Measurements from ENCODE around the gene PBX1. TPM values are rescaled to one million over a fixed set of nuclear protein-coding genes. Genes with fewer than 3 reads are reported as not detected.

Gene PBX1
- total RNA-seq, 1 experiment from 2014 or later, result 102 TPM

DNA sequence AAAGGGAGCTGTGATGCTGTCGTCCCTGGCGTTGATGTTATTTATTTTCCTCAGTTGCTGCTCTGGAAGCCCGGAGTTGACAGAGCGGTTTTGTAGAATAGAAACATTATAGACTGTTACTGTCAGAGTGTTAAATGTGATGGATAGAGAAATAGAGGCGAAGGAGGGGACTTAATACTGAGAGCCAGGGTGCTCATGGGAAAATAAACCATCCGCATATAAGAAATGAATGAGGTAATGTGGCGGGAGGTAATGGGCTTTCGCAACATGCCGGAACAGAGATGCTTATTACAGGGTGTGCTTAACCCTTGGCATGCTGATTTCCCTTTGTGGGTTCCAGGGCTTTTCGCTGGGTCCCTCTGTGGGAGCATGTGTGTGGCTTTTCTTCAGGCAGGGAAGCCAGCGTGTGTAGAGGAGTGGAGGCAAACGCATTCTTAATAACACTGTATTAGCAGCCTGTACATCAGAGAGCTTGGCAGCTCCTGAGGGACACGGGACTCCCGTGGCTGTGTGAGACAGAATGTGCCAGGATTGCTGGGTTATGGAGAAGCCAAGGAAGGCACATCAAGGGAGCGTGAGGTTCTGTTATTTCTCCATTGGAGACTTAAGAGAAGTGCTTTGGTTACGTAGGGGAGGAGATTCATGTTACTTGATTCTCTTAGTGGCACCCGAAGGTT lies 141.0 kb downstream of the PBX1 start (continued):
- TF ChIP-seq, protein P1, sequence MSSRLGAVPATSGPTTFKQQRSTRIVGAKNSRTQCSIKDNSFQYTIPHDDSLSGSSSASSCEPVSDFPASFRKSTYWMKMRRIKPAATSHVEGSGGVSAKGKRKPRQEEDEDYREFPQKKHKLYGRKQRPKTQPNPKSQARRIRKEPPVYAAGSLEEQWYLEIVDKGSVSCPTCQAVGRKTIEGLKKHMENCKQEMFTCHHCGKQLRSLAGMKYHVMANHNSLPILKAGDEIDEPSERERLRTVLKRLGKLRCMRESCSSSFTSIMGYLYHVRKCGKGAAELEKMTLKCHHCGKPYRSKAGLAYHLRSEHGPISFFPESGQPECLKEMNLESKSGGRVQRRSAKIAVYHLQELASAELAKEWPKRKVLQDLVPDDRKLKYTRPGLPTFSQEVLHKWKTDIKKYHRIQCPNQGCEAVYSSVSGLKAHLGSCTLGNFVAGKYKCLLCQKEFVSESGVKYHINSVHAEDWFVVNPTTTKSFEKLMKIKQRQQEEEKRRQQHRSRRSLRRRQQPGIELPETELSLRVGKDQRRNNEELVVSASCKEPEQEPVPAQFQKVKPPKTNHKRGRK (CRISPR knock-in tag; IDR thresholded peaks at IDR 0.05; ENCODE audit: borderline replicate concordance), result no peak
- TF ChIP-seq OVOL2 (CRISPR knock-in tag; IDR thresholded peaks at IDR 0.05; ENCODE audit: borderline replicate concordance) (no peak), ZNF219 (CRISPR knock-in tag; IDR thresholded peaks at IDR 0.05; ENCODE audit: borderline replicate concordance) (no peak), SOX15 (CRISPR knock-in tag; IDR thresholded peaks at IDR 0.05) (no peak)
- TF ChIP-seq, protein P2, sequence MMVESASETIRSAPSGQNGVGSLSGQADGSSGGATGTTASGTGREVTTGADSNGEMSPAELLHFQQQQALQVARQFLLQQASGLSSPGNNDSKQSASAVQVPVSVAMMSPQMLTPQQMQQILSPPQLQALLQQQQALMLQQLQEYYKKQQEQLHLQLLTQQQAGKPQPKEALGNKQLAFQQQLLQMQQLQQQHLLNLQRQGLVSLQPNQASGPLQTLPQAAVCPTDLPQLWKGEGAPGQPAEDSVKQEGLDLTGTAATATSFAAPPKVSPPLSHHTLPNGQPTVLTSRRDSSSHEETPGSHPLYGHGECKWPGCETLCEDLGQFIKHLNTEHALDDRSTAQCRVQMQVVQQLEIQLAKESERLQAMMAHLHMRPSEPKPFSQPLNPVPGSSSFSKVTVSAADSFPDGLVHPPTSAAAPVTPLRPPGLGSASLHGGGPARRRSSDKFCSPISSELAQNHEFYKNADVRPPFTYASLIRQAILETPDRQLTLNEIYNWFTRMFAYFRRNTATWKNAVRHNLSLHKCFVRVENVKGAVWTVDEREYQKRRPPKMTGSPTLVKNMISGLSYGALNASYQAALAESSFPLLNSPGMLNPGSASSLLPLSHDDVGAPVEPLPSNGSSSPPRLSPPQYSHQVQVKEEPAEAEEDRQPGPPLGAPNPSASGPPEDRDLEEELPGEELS (CRISPR knock-in tag; IDR thresholded peaks at IDR 0.05), result no peak

DNA sequence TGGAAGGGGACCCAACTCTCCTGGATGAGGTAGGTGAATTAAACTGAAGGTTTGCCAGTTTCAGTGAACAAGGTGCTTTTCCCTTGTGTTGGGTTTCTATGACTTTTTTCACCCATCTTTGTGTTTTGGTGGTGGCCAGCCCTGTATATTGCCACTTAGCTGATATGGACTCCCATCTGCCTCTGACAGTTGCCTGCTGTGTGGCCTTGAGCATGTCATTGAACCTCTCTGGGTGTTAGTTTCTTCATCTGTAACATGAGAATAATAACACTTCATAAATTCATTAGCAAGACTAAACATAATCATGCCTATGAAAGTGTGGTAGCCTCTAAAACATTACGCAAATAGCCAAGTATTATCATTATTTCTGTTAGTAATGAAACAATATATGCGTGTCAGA lies 141.7 kb downstream of the PBX1 start:
- Mint-ChIP-seq H3K36me3 (no peaks in the 10 kb centered on the region), H3K27me3 (ENCODE audit: low read depth) (no peaks in the 10 kb centered on the region), H3K4me1 (peaks cover 64% of the 10 kb centered on the region), H3K9me3 (no peaks in the 10 kb centered on the region), H3K27ac (no peak overlapping the region), H3K4me3 (no peak overlapping the region)
- DNase-seq (ENCODE audit: low spot score) (no peak), ATAC-seq (no peak)
- TF ChIP-seq, protein P3, sequence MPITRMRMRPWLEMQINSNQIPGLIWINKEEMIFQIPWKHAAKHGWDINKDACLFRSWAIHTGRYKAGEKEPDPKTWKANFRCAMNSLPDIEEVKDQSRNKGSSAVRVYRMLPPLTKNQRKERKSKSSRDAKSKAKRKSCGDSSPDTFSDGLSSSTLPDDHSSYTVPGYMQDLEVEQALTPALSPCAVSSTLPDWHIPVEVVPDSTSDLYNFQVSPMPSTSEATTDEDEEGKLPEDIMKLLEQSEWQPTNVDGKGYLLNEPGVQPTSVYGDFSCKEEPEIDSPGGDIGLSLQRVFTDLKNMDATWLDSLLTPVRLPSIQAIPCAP (CRISPR knock-in tag; IDR thresholded peaks at IDR 0.05), result no peak
- TF ChIP-seq, protein P4, sequence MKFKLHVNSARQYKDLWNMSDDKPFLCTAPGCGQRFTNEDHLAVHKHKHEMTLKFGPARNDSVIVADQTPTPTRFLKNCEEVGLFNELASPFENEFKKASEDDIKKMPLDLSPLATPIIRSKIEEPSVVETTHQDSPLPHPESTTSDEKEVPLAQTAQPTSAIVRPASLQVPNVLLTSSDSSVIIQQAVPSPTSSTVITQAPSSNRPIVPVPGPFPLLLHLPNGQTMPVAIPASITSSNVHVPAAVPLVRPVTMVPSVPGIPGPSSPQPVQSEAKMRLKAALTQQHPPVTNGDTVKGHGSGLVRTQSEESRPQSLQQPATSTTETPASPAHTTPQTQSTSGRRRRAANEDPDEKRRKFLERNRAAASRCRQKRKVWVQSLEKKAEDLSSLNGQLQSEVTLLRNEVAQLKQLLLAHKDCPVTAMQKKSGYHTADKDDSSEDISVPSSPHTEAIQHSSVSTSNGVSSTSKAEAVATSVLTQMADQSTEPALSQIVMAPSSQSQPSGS (CRISPR knock-in tag; IDR thresholded peaks at IDR 0.05; ENCODE audit: borderline replicate concordance, low read depth), result no peak
- TF ChIP-seq SOX15 (CRISPR knock-in tag; IDR thresholded peaks at IDR 0.05) (no peak), EMX1 (CRISPR knock-in tag; IDR thresholded peaks at IDR 0.05) (no peak), ZNF396 (CRISPR knock-in tag; IDR thresholded peaks at IDR 0.05; ENCODE audit: borderline replicate concordance) (no peak), KAT7 (CRISPR knock-in tag; IDR thresholded peaks at IDR 0.05; ENCODE audit: borderline replicate concordance) (no peak), CBFB (CRISPR knock-in tag; IDR thresholded peaks at IDR 0.05; ENCODE audit: low read depth) (no peak), SMAD4 (CRISPR knock-in tag; IDR thresholded peaks at IDR 0.05) (no peak)
- TF ChIP-seq, protein P5, sequence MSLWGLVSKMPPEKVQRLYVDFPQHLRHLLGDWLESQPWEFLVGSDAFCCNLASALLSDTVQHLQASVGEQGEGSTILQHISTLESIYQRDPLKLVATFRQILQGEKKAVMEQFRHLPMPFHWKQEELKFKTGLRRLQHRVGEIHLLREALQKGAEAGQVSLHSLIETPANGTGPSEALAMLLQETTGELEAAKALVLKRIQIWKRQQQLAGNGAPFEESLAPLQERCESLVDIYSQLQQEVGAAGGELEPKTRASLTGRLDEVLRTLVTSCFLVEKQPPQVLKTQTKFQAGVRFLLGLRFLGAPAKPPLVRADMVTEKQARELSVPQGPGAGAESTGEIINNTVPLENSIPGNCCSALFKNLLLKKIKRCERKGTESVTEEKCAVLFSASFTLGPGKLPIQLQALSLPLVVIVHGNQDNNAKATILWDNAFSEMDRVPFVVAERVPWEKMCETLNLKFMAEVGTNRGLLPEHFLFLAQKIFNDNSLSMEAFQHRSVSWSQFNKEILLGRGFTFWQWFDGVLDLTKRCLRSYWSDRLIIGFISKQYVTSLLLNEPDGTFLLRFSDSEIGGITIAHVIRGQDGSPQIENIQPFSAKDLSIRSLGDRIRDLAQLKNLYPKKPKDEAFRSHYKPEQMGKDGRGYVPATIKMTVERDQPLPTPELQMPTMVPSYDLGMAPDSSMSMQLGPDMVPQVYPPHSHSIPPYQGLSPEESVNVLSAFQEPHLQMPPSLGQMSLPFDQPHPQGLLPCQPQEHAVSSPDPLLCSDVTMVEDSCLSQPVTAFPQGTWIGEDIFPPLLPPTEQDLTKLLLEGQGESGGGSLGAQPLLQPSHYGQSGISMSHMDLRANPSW (CRISPR knock-in tag; conservative IDR thresholded peaks at IDR 0.05; ENCODE audit: low read depth), result no peak
- TF ChIP-seq, protein P2 (CRISPR knock-in tag; IDR thresholded peaks at IDR 0.05), result no peak
- ChIA-PET POLR2A (no interaction called here), CTCF (interaction anchor here (1.8 kb wide), 1 partner anchor 75 kb away, joined by 4 read pairs; no protein-coding TSS in a partner anchor)
